HG03520 (cell line): Measurements from ENCODE around the gene ACBD5.

Source experiments
- ATAC-seq: cut with Tn5 transposase; IDR thresholded peaks from one replicate; pipeline ENCODE4 v1.9.1; 2021; ENCODE audit warnings: mild to moderate bottlenecking, moderate library complexity; ENCODE audit not compliant: unreplicated experiment

ACBD5 gene

GRCh38 chr10:27153329-27153728, 87.3 kb downstream of the ACBD5 start:
- no peak for ATAC-seq

- no peak for ATAC-seq
Measured at GRCh38 chr10:27152687-27153086, 87.9 kb downstream of the ACBD5 start.

DNA sequence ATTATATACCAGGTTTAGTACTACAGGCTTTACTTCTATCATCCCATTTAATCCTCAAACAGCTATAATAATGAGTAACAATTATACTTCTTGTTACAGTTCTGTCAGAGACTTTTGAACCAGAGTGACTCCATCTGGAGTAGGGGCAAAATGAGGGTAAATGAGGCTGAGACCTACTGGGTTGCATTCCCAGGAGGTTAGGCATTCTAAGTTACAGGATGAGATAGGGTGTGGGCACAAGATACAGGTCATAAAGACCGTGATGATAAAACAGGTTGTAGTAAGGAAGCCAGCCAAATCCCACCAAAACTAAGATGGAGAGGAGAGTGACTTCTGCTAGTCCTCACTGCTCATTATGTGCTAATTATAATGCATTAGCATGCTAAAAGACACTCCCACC, 90.3 kb downstream of the ACBD5 start:
- no peak for ATAC-seq

GRCh38 chr10:27147701-27148100, 92.9 kb downstream of the ACBD5 start:
- ATAC-seq = no peak

DNA sequence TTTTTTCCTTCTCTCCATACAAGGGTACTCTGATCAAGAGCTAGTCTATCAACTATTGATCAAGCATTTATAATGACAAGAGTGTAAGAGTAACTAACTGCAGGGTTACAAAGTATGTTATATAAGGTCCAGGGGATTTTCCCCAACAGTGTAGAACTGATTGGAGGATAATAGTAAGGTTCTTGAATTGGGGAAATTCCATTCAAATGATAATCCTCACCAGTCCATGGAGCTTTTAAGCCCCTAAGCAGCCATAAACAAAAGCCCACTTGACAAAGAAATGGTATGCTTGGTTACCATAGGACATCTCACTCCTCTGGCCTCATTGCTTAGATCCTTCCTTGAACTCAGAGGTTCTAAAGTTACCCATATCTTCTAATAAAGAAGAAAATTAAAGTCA, 94.7 kb downstream of the ACBD5 start:
- no peak for ATAC-seq
